Heart left ventricle (tissue), 16 donors: Measurements from ENCODE around the gene CENPP. TPM values are rescaled to one million over a fixed set of nuclear protein-coding genes. Genes with fewer than 3 reads are reported as not detected.

Source experiments
- ATAC-seq, 4 donors: fragments of 200-7000 bp; cut with Tn5 transposase; one replicate each; pipeline ENCODE4 v1.9.1; 2020 to 2022; ENCODE audit warnings: moderate library complexity in 4 of 4, mild to moderate bottlenecking in 3 of 4, moderate number of reproducible peaks in 1 of 4
- DNase-seq, 5 donors: peaks; one replicate each; pipeline ENCODE4 v3.0.0-alpha.2; 2020
- H3K27ac ChIP-seq, 12 donors: fragments of 200-600 bp; sonication (generic) in 4 of 12; one replicate each; pipeline versions ENCODE4 v1.5.0 to v1.8.0; 2016 to 2022; ENCODE audit warnings: mild to moderate bottlenecking in 2 of 12
- H3K27me3 ChIP-seq, 9 donors: fragments of 200-600 bp; sonication (generic) in 2 of 9; one replicate each; pipeline versions ENCODE4 v1.5.1 to v1.8.0; 2016 to 2022; ENCODE audit warnings: mild to moderate bottlenecking in 3 of 9
- H3K36me3 ChIP-seq, 9 donors: fragments of 200-600 bp; sonication (generic) in 2 of 9; one replicate each; pipeline versions ENCODE4 v1.5.0 to v1.8.0; 2018 to 2022; ENCODE audit warnings: mild to moderate bottlenecking in 2 of 9
- H3K4me1 ChIP-seq, 12 donors: fragments of 200-600 bp; sonication (generic) in 4 of 12; one replicate each; pipeline versions ENCODE4 v1.5.0 to v1.8.0; 2016 to 2022; ENCODE audit warnings: mild to moderate bottlenecking in 3 of 12
- H3K4me3 ChIP-seq, 12 donors: fragments of 200-600 bp; sonication (generic) in 4 of 12; one replicate each; pipeline versions ENCODE4 v1.5.0 to v1.8.0; 2017 to 2022; ENCODE audit warnings: mild to moderate bottlenecking in 9 of 12, moderate library complexity in 4 of 12
- H3K9me3 ChIP-seq, 12 donors: fragments of 200-600 bp; sonication (generic) in 4 of 12; one replicate each; pipeline versions ENCODE4 v1.5.0 to v1.8.0; 2016 to 2022; ENCODE audit warnings: mild to moderate bottlenecking in 1 of 12
- POLR2A ChIP-seq, 2 donors: fragments of 450-650 bp; IDR thresholded peaks; one replicate each; pipeline ENCODE4 v1.6.1; 2017; ENCODE audit warnings: antibody characterized with exemption in 2 of 2, mild to moderate bottlenecking in 2 of 2, moderate library complexity in 2 of 2
- WGBS, 4 donors: extraction: QIAGEN DNeasy Blood & Tissue Kit in 2 of 4; methylation state at CpG; one replicate each; pipeline versions ENCODE4 v1.1.5 to v1.1.7; 2013 to 2018; 5-methylcytosine and 5-hydroxymethylcytosine counted together
- intact Hi-C, 10 donors: fragments of 100-400 bp; cut with DNase I; formaldehyde crosslinking; loops; one replicate each; pipeline versions ENCODE4 v1.11.1 to v1.14.2; 2022
- polyA plus RNA-seq, 2 donors: library from polyadenylated mRNA; stranded (reverse); fragments of 200-250 nt; gene quantifications; one replicate each; pipeline ENCODE4 v1.2.3, GENCODE V29; 2013
- total RNA-seq, 9 donors: library from RNA; depleted of rRNA in 2 of 9; stranded (reverse); fragments of >200 nt in 2 of 9; fragmentation: NEBNext Ultra II Directional in 3 of 9; extraction: Animal tissue kit (Norgen Biotek cat#: 25700) in 3 of 9; gene quantifications; one replicate each; pipeline versions ENCODE4 v1.1.0 to v1.2.4, GENCODE V29; 2016 to 2023
- TF ChIP-seq, protein P1 (sequence below), 12 donors: fragments of 200-600 bp; sonication (generic) in 4 of 12; IDR thresholded peaks; one replicate each; pipeline versions ENCODE4 v1.5.0 to v1.8.0; 2018 to 2022; ENCODE audit warnings: antibody characterized with exemption in 12 of 12, mild to moderate bottlenecking in 5 of 12
- donor health status: ischemic (EF 13 %, LVEDD 7.1; RV severe dilation, severe dysfunction).
- donor health status: healthy with polysubstance abuse.
- donor health status: DM: no; HTN: yes; CAD: no.
- donor health status: DM: no; HTN: no; CAD: no.
- donor health status: ischemic (EF 25% LVEDD 6.9; RV normal size, moderate dysfunction).
- donor health status: ischemic (EF 25% LVEDD 5.7; RV mildly dilated, moderate dysfunction).
- donor health status: healthy.
- donor health status: DM: yes; HTN: yes; CAD: no.
- donor health status: ischemic (EF 35%, LVEDD 5.7; RV mildly dilated, moderate dysfunction).
- donor health status: nonischemic (EF 11% LVEDD 7.7; RV severe dilation, severe dysfunction).
- donor health status: DM: yes; HTN: yes; CAD: no.
- donor health status: PGD.
- donor health status: ischemic (EF 29% LVEDD 5.4; RV normal size, mild dysfunction).
- donor health status: nonischemic (EF 23%, LVEDD 6.1; RV moderate dilation, normal function).

Gene CENPP
- total and polyA plus RNA-seq, 11 donors: 1.1 to 5.8 (median 2.4) TPM

DNA sequence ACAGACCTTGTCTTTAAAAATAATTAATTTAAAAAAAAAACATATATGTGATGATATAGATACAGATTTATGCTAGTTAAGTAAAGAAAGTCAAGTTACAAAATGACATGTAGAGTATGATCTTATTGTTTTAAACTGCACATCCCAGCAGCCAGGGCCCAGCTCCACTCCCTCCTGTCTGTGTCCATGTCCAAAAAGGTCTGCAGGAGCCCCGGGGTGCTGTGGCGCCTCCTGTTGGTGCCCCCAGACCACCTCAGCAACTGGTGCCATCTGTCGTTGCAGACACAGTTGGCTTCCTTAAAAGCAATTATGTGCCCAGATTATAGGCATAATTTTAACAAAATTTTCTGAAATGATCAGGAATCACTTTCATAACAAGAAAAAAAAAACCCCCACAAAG lies 310.9 kb downstream of the CENPP start:
- no peaks in the 10 kb centered on the region for H3K9me3 ChIP-seq
- intact Hi-C loops: loop anchor here in 9 of 10 donors (5.0 to 10.0 kb wide), 11 partner anchors 132 to 502 kb away; partner anchors contain the start of genes CENPP (in 2 of the 9), NOL8 (in 2 of the 9) and IARS1 (in 1 of the 9)
- no peak overlapping the region for H3K27ac ChIP-seq
- TF ChIP-seq, protein P1, sequence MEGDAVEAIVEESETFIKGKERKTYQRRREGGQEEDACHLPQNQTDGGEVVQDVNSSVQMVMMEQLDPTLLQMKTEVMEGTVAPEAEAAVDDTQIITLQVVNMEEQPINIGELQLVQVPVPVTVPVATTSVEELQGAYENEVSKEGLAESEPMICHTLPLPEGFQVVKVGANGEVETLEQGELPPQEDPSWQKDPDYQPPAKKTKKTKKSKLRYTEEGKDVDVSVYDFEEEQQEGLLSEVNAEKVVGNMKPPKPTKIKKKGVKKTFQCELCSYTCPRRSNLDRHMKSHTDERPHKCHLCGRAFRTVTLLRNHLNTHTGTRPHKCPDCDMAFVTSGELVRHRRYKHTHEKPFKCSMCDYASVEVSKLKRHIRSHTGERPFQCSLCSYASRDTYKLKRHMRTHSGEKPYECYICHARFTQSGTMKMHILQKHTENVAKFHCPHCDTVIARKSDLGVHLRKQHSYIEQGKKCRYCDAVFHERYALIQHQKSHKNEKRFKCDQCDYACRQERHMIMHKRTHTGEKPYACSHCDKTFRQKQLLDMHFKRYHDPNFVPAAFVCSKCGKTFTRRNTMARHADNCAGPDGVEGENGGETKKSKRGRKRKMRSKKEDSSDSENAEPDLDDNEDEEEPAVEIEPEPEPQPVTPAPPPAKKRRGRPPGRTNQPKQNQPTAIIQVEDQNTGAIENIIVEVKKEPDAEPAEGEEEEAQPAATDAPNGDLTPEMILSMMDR (IDR thresholded peaks at IDR 0.05): peak in 1 of 12 donors; percentile 8
- TF ChIP-seq POLR2A (IDR thresholded peaks at IDR 0.05): no peak
- H3K4me3 ChIP-seq: no peak overlapping the region
- H3K4me1 ChIP-seq: peaks cover 0 to 22% (median 4%) of the 10 kb centered on the region in 12 donors
- DNase-seq: no peak
- H3K36me3 ChIP-seq: peaks cover 0 to 100% (median 93%) of the 10 kb centered on the region in 9 donors
- no peaks in the 10 kb centered on the region for H3K27me3 ChIP-seq
- no peak for ATAC-seq
- 85 to 96% (median 91%) methylated on average over 3 of the region's 3 CpGs for WGBS, 4 donors

DNA sequence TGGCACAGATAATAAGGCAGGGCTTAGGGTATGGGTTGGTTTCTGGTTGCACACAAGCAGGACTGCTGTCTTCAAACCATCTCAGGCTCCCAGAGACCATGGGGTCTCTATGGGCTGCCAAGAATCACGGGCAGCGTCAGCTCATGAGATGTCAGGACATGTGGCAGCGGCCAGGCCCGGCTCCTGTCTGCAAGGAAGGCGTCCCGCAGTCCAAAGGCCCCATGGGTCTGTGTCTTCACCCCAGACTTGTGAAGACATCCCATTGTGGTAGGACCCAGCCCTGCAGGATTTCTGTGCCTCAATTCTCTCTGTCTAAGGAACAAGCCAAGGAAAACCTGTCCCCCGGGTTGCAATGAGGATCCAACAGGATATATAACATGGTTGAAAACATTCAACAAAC lies 311.6 kb downstream of the CENPP start:
- WGBS, 4 donors: 85 to 95% (median 89%) methylated on average over 7 of the region's 7 CpGs
- Histone ChIP-seq H3K27me3 (no peaks in the 10 kb centered on the region), H3K4me1 (peaks cover 0 to 22% (median 4%) of the 10 kb centered on the region in 12 donors), H3K27ac (no peak overlapping the region), H3K36me3 (peaks cover 0 to 100% (median 93%) of the 10 kb centered on the region in 9 donors), H3K9me3 (no peaks in the 10 kb centered on the region), H3K4me3 (no peak overlapping the region)
- TF ChIP-seq, protein P1 (IDR thresholded peaks at IDR 0.05): no peak
- TF ChIP-seq POLR2A (IDR thresholded peaks at IDR 0.05): no peak
- ATAC-seq (no peak), DNase-seq (no peak)
- intact Hi-C loops: loop anchor here in 9 of 10 donors (5.0 to 10.0 kb wide), 11 partner anchors 133 to 503 kb away; partner anchors contain the start of genes CENPP (in 2 of the 9), NOL8 (in 2 of the 9) and IARS1 (in 1 of the 9)

DNA sequence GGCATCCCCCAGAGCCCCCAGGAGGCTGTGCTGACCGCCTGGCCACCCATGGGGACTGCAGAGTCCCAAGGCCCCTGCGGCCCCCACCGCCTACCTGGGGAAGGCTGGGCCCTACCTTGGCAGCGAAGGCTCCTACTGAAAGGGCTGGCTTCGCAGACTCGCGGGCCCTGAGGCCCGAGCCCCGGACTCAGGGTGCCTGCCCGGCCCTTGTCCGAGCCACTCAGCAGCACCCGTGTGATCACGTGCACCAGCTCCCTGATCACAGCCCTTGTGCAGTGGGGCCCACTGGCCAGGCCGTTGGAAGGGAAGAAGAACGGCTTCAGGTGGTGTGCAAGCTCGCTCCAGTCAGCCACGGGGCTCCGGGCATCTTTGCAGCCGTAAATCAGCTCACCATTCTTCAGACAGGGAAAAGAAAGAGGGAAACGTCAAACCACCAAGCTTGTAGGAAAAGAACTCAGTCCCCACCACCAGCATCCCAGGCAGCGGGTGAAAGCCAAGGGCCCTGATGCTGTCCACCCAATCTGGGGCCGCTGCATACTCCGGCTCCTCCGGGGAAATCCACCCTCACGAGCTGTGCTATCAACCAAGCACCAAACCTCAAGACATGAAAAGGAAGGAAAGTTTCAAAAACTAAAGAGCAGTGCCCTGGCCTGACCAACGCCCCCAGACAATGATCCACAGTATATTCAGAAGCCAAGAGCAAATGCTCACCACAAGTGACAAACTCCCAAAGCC lies 312.3 kb downstream of the CENPP start:
- no peaks in the 10 kb centered on the region for H3K27me3 ChIP-seq
- H3K27ac ChIP-seq: no peak overlapping the region
- ATAC-seq: no peak
- H3K4me1 ChIP-seq: peaks cover 0 to 18% (median 4%) of the 10 kb centered on the region in 12 donors
- intact Hi-C loops: loop anchor here in 9 of 10 donors (5.0 to 10.0 kb wide), 11 partner anchors 133 to 503 kb away; partner anchors contain the start of genes CENPP (in 2 of the 9), NOL8 (in 2 of the 9) and IARS1 (in 1 of the 9)
- 91 to 95% (median 93%) methylated on average over 14 to 26 of the region's 26 CpGs for WGBS, 4 donors
- peaks cover 3 to 100% (median 93%) of the 10 kb centered on the region in 9 donors for H3K36me3 ChIP-seq
- no peaks in the 10 kb centered on the region for H3K9me3 ChIP-seq
- TF ChIP-seq, protein P1 (IDR thresholded peaks at IDR 0.05): no peak
- no peak for TF ChIP-seq POLR2A (IDR thresholded peaks at IDR 0.05)
- DNase-seq: no peak
- H3K4me3 ChIP-seq: no peak overlapping the region

DNA sequence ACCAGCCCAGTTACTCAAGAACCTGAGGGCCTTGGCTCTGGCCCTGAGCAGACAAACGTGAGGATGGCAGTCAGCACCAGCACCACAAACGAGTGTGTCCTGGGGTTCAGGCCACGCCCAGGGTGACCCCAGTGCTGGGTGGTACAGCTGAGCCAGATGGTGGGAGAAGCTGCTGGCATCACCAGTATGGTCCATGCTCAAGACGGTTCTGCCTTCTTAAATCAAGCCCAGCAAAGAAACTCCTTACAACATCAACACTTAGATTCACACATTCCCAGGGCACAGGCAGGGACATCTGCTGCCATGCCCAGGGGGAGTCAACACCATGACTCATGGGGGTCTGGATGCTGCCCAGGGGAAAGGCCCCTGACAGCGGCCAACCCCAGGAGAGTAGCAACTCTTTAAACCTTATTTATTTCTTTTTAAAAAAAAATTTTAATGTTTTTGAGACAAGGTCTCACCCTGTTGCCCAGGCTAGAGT lies 312.9 kb downstream of the CENPP start:
- no peak overlapping the region for H3K4me3 ChIP-seq
- intact Hi-C loops: loop anchor here in 9 of 10 donors (5.0 to 10.0 kb wide), 11 partner anchors 134 to 504 kb away; partner anchors contain the start of genes CENPP (in 2 of the 9), NOL8 (in 2 of the 9) and IARS1 (in 1 of the 9)
- no peaks in the 10 kb centered on the region for H3K27me3 ChIP-seq
- H3K9me3 ChIP-seq: no peaks in the 10 kb centered on the region
- H3K4me1 ChIP-seq: peaks cover 0 to 14% (median 4%) of the 10 kb centered on the region in 12 donors
- WGBS, 4 donors: 77 to 89% (median 86%) methylated on average over 4 to 5 of the region's 5 CpGs
- no peak for ATAC-seq
- no peak for DNase-seq
- TF ChIP-seq, protein P1 (IDR thresholded peaks at IDR 0.05): no peak
- no peak for TF ChIP-seq POLR2A (IDR thresholded peaks at IDR 0.05)
- H3K27ac ChIP-seq: no peak overlapping the region
- H3K36me3 ChIP-seq: peaks cover 3 to 100% (median 93%) of the 10 kb centered on the region in 9 donors
